Measurements from ENCODE around the gene PAFAH2.

DNA sequence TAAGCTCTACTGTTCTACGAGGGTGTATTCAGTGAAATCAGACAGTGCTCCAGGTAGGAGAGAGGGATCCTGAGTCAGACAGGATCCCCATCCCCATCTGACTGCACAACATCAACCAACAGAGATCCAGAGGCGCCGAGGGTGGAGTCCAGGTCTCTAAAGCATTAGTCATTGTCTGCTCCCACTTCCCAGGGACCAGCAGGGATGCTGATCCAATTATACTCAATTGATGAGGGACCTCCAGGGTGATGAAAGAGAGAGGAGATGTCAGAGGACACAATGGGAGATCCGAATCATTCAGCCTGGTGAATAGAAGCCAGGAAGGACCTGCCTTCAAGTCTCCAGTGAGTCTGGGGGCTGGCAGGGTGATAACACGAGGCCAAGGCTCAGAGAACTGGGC lies 52.1 kb downstream of the PAFAH2 start:
- no peak for TF ChIP-seq CTCF (conservative IDR thresholded peaks at IDR 0.05; ENCODE audit: low read depth, low read length)
- no peak for TF ChIP-seq EZH2 (IDR thresholded peaks at IDR 0.05; ENCODE audit: borderline replicate concordance, low read depth, low read length, poor library complexity, severe bottlenecking)

All from A673 (cell line).